ENCODE results near the gene SLFN5.
A peak's percentile ranks its signal among the peaks of the same experiment; 100 is the strongest.

Gene SLFN5

DNA sequence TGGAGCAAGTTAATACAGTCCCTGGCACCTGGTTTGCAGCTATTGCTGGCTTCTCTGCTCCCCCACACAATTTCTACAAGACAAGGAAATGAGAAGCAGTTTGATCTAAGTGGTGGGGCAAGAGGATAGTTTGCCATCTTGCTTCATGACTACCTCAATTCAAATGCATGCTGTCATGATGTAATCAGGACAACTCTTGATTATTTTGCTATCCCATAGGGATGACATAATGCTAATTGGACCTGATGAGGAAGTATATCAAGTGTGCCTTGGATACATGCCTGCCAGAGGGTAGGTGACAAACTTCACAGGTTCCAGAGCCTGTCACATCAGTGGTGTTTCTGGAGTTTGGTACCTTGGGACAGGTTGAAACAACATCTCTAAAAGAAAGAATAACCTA is 40.9 kb downstream of the SLFN5 start:
- DNase-seq (ENCODE audit: low read depth), result no peak
- TF ChIP-seq, protein P1, sequence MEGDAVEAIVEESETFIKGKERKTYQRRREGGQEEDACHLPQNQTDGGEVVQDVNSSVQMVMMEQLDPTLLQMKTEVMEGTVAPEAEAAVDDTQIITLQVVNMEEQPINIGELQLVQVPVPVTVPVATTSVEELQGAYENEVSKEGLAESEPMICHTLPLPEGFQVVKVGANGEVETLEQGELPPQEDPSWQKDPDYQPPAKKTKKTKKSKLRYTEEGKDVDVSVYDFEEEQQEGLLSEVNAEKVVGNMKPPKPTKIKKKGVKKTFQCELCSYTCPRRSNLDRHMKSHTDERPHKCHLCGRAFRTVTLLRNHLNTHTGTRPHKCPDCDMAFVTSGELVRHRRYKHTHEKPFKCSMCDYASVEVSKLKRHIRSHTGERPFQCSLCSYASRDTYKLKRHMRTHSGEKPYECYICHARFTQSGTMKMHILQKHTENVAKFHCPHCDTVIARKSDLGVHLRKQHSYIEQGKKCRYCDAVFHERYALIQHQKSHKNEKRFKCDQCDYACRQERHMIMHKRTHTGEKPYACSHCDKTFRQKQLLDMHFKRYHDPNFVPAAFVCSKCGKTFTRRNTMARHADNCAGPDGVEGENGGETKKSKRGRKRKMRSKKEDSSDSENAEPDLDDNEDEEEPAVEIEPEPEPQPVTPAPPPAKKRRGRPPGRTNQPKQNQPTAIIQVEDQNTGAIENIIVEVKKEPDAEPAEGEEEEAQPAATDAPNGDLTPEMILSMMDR (IDR thresholded peaks at IDR 0.05; ENCODE audit: control insufficient read depth, extremely low read depth, insufficient read depth), result no peak
- no peak overlapping the region for H3K4me3 ChIP-seq (ENCODE audit: low read depth, low read length)

DNA sequence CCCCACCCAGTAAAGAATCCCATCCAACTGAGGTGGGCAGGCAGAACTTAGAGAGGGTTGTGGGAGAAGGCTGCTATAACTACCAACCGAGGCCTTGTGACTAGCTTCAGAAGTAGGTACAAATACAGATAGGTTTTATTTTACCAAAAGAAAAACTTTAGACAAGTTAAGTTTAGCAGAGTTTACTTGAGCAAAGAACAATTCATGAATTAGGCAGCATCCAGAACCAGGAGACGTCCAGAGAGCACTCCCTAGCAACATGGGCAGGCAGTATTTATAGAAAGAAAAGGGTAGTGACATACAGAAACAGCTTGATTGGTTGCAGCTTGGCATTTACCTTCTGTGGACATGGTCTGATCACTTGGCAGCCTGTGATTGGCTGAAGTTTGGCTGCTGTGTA is 42.1 kb downstream of the SLFN5 start:
- TF ChIP-seq, protein P1 (IDR thresholded peaks at IDR 0.05; ENCODE audit: control insufficient read depth, extremely low read depth, insufficient read depth), result no peak
- no peak overlapping the region for H3K4me3 ChIP-seq (ENCODE audit: low read depth, low read length)
- DNase-seq (ENCODE audit: low read depth), result no peak

DNA sequence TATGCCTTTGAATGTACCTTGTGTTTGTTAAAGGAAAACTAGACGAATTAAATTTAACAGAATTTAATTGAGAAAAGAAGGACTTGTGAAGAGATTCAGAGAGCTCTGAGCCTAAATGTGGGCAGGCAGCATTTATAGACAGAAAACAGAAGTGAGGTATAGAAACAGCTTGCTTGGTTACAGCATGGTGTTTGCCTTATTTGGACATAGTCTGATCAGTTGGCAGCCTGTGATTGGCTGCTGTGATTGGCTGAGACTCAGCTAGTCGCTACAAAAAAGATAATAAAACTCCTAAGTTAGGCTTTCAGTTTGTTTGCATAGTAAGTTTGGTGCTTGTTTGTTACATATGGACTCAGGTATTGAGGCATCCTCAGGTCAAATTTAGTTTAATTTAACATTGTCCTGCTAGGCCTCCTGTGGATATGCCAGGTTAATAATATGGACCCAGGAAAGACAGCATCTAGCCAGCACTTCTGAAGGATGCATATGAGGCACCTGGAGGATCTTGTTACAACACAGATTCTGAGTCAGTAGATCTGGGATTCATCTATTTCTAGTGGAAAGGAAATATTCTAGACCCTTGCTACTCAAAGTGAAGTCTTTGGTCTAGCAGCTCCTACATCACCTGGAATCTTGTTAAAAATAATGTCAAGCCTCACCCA is 43.4 kb downstream of the SLFN5 start:
- no peak overlapping the region for H3K4me3 ChIP-seq (ENCODE audit: low read depth, low read length)
- peak; percentile 94 for DNase-seq (ENCODE audit: low read depth)
- TF ChIP-seq, protein P1 (IDR thresholded peaks at IDR 0.05; ENCODE audit: control insufficient read depth, extremely low read depth, insufficient read depth), result no peak

DNA sequence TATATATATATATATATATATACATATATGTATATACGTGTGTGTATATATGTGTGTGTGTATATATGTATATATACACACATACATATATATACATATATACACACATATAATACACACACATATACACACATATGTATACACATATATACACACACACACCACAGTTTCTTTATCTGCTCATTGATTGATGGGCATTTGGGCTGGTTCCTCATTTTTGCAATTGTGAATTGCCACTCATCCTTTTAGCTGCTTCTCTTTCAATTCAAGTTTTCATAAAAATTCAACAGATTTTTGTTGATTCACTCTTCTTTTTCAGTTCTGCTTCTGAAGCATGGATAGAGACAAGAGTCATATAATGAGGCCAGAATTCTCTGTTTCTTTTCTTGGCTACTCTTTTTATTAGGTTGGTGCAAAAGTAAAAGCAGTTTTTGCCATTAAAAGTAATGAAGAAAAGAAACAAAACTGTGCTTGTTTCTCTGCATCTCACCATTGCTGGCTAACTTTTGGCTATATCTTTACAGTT is 44.5 kb downstream of the SLFN5 start:
- TF ChIP-seq, protein P1 (IDR thresholded peaks at IDR 0.05; ENCODE audit: control insufficient read depth, extremely low read depth, insufficient read depth), result no peak
- no peak for DNase-seq (ENCODE audit: low read depth)
- H3K4me3 ChIP-seq (ENCODE audit: low read depth, low read length), result no peak overlapping the region

- TF ChIP-seq, protein P1 (IDR thresholded peaks at IDR 0.05; ENCODE audit: control insufficient read depth, extremely low read depth, insufficient read depth), result no peak
- no peak for DNase-seq (ENCODE audit: low read depth)
- no peak overlapping the region for H3K4me3 ChIP-seq (ENCODE audit: low read depth, low read length)
Observed at GRCh38 chr17:35289222-35289621, 46.4 kb downstream of the SLFN5 start.

GRCh38 chr17:35291802-35292201 is 48.9 kb downstream of the SLFN5 start:
- H3K4me3 ChIP-seq (ENCODE audit: low read depth, low read length), result no peak overlapping the region
- no peak for DNase-seq (ENCODE audit: low read depth)
- TF ChIP-seq, protein P1 (IDR thresholded peaks at IDR 0.05; ENCODE audit: control insufficient read depth, extremely low read depth, insufficient read depth), result no peak
